ENCODE measurements around the gene SMYD5. TPM values are rescaled to one million over a fixed set of nuclear protein-coding genes. Genes with fewer than 3 reads are reported as not detected.
A peak's percentile ranks its signal among the peaks of the same experiment; 100 is the strongest.

Gene SMYD5
- total RNA-seq, 3 donors from 2014 or later, result 10.5 to 20.0 (median 16.0) TPM

DNA sequence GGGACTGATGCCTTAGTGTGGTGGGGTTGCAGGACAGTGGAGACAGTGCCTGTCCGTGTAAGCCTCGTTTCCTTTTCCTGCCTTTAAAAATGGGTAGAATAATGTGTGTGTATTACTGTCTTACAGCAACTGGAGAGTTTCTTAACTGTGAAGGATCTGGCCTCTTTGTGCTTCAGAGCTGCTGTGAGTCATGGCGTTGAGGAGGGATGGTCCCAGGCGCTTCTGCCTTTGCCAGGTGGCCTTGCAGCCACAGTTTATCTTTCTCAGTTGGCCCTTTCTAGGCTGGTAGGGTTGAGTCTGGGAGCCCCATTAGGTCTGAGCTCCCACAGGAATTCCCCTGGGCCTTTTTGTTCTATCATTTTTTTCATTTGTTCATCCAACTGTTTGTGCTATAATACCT, 9.8 kb downstream of the SMYD5 start:
- H3K4me1 ChIP-seq (ENCODE audit: low read depth), result no peaks in the 10 kb centered on the region
- no peaks in the 10 kb centered on the region for H3K36me3 ChIP-seq (ENCODE audit: low read depth)
- no peak overlapping the region for H3K4me3 ChIP-seq
- no peak for ATAC-seq
- DNase-seq, result no peak
- no peaks in the 10 kb centered on the region for H3K9me3 ChIP-seq
- intact Hi-C loops (cut with DNase I, micrococcal nuclease), result no loop called here
- TF ChIP-seq, protein P1, sequence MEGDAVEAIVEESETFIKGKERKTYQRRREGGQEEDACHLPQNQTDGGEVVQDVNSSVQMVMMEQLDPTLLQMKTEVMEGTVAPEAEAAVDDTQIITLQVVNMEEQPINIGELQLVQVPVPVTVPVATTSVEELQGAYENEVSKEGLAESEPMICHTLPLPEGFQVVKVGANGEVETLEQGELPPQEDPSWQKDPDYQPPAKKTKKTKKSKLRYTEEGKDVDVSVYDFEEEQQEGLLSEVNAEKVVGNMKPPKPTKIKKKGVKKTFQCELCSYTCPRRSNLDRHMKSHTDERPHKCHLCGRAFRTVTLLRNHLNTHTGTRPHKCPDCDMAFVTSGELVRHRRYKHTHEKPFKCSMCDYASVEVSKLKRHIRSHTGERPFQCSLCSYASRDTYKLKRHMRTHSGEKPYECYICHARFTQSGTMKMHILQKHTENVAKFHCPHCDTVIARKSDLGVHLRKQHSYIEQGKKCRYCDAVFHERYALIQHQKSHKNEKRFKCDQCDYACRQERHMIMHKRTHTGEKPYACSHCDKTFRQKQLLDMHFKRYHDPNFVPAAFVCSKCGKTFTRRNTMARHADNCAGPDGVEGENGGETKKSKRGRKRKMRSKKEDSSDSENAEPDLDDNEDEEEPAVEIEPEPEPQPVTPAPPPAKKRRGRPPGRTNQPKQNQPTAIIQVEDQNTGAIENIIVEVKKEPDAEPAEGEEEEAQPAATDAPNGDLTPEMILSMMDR (IDR thresholded peaks at IDR 0.05), result no peak

DNA sequence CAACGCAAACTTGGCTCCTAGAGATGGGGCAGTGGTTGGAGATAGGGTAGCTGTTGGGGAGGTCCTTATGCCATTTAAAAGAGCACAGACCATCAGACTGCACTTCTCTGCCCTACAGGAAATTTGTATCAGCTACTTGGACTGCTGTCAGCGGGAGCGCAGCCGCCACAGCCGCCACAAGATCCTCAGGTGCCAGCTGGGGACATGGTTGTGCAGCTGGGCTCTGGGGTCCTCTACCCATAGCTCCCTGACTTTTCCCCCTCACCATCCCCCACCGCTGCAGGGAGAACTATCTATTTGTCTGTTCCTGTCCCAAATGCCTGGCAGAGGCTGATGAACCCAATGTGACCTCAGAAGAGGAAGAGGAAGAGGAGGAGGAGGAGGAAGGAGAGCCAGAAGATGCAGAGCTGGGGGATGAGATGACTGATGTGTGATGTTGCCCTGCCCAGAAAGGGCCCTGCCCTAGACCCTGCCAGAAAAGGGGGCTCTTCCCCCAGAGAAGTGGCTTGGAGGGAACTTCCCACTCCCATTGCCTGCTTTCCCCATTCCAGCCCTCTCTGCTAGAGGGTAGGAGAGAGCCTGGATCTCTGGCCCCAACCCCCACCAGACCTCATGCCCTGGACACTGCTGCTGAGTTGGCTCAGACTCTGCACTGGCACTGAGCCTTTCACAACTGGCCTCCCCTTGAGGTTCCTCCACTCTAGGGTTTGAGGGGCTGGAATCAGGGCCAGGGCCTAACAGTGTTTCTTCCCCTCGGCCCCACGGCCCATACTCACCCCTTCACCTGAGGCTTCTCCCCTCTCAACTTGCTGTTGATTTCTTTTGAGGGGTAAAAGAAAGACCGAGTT, 11.7 kb downstream of the SMYD5 start:
- no peaks in the 10 kb centered on the region for H3K9me3 ChIP-seq
- TF ChIP-seq, protein P1 (IDR thresholded peaks at IDR 0.05), result no peak
- intact Hi-C loops (cut with DNase I, micrococcal nuclease), result no loop called here
- DNase-seq (no peak), ATAC-seq (peak; percentile 20)
- no peaks in the 10 kb centered on the region for H3K4me1 ChIP-seq (ENCODE audit: low read depth)
- H3K36me3 ChIP-seq (ENCODE audit: low read depth), result no peaks in the 10 kb centered on the region
- no peak overlapping the region for H3K4me3 ChIP-seq

DNA sequence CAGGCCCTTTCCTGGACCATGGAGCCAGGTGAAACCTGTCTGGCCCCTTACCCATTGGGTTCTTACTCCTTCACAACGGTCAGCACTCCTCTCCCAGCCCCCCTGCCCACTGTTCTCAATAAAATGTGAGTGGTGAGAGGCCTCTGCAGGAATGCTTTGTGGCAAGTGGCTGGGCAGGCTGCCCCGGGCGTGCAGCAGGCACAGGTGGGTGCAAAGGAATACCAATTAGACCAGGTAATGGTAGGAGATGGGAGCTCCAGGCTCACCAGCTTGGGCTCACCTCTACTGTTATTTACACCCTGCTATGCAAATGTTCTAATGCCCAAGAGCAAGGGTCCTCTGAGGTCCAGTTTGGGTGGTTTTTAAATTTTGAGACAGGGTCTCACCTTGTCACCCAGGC, 13.0 kb downstream of the SMYD5 start:
- no peak for DNase-seq
- Histone ChIP-seq H3K9me3 (no peaks in the 10 kb centered on the region), H3K4me3 (no peak overlapping the region), H3K36me3 (ENCODE audit: low read depth) (no peaks in the 10 kb centered on the region), H3K4me1 (ENCODE audit: low read depth) (no peaks in the 10 kb centered on the region)
- intact Hi-C loops (cut with DNase I, micrococcal nuclease), result no loop called here
- ATAC-seq, result no peak
- TF ChIP-seq, protein P1 (IDR thresholded peaks at IDR 0.05), result no peak

DNA sequence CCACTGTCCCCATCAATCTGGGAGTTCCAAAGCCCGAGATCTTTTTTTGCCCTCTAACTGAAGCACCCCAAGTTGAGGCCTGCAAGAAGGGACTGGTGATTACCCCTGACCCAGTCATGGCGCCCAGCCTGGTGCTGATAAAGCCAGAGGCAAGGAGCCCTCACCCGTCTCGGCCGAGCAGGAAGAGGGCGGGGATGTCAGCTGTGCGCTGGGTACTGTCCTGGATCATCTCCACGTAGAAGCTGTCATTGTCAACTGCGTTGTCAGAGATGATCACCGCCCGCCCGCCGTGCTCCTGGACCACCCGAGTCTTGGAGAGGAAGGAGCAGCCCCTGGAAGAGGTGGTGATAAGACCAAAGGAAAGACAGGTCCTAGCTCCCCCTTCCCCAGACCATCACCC, 14.6 kb downstream of the SMYD5 start:
- Histone ChIP-seq H3K9me3 (no peaks in the 10 kb centered on the region), H3K4me3 (no peak overlapping the region), H3K36me3 (ENCODE audit: low read depth) (no peaks in the 10 kb centered on the region), H3K4me1 (ENCODE audit: low read depth) (peaks cover 4% of the 10 kb centered on the region)
- ATAC-seq (no peak), DNase-seq (no peak)
- TF ChIP-seq, protein P1 (IDR thresholded peaks at IDR 0.05), result no peak
- intact Hi-C loops (cut with DNase I, micrococcal nuclease), result no loop called here

DNA sequence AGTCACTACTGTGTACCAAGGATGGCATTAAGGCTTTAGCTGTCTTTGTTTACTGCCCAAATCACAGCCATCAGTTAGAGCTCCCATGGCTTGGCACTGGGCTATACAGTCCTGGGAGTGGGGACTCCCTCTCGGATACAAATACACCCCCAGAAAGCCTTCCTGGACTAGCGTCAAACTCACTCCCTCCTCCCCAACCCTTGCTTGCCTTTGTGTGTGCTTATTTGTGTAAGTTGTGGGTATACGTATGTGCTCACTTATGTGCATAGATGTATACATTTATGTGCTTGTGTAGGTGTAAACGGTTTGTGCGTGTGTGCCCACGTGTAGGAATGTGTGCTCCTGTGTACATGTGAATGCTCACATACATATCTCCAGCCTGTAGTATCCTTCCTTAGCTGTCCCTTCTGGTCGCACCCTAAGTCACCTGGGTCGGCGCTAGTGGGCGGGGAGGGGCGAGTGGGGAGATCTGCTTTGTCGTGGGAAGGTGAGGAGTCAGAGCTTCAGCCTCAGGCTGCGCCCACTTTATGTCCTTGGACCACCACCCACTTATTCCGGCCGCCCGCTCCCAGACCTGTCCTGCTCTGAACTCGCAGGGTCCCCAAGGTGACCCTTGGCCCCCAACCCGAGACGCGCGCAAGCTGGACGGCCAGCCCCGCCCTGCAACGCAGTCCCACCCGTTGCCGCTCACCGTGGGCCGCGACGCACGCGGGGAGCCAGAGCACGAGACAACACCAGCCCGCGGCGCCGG, 18.5 kb downstream of the SMYD5 start:
- Histone ChIP-seq H3K9me3 (no peaks in the 10 kb centered on the region), H3K4me1 (ENCODE audit: low read depth) (peaks cover 22% of the 10 kb centered on the region), H3K4me3 (peak overlapping the region; percentile 62), H3K36me3 (ENCODE audit: low read depth) (no peaks in the 10 kb centered on the region)
- TF ChIP-seq, protein P1 (IDR thresholded peaks at IDR 0.05), result no peak
- ATAC-seq (peak; percentile 28), DNase-seq (peak; percentile 55 to 80 (median 78))
- intact Hi-C loops (cut with DNase I, micrococcal nuclease), result no loop called here
